Measurements from ENCODE around the gene RNU5D-1. TPM values are rescaled to one million over a fixed set of nuclear protein-coding genes. Genes with fewer than 3 reads are reported as not detected.

RNU5D-1 gene
- total and polyA plus RNA-seq, 2 of the 13 experiments (the other 11 are each of a cell fraction or from before 2014, with no cell fraction given): 165 TPM; not detected in 1

GRCh38 chr1:44717156-44717555 is 13.8 kb downstream of the RNU5D-1 start:
- H3K4me1 ChIP-seq (ENCODE audit: insufficient read depth, low read length): peaks cover 54% of the 10 kb centered on the region
- H3K4me2 ChIP-seq (ENCODE audit: low read depth, low read length): no peak overlapping the region
- H3K9me3 ChIP-seq (ENCODE audit: low read length): no peaks in the 10 kb centered on the region
- in situ Hi-C loops (cut with HindIII; ENCODE audit: extremely low pct_ligation_motif_present, low pct_unique_long_range_greater_than_20kb) (no loop called here), intact Hi-C loops (cut with micrococcal nuclease; ENCODE audit: unreplicated experiment) (no loop called here)
- H3K27me3 ChIP-seq (ENCODE audit: control insufficient read depth in 1 of 2, insufficient read depth in 2 of 2, low read length in 2 of 2): 0 out of 5 replicates have a peak, but pooled peaks cover 0 to 12% of the 10 kb centered on the region in 2 experiments
- H3K9ac ChIP-seq (ENCODE audit: insufficient read depth, low read depth, low read length): no peak overlapping the region
- H3K36me3 ChIP-seq (replicated peaks in 1 of 2; ENCODE audit: control insufficient read depth in 1 of 2, insufficient read depth in 2 of 2, low read length in 2 of 2): no peaks in the 10 kb centered on the region
- no peak for DNase-seq (ENCODE audit: low spot score)
- ATAC-seq: no peak
- no peak overlapping the region for H3K27ac ChIP-seq (ENCODE audit: extremely low read length, insufficient read depth, low read length)
- FAIRE-seq: no peak
- TF ChIP-seq PRDM4 (CRISPR knock-in tag; IDR thresholded peaks at IDR 0.05; ENCODE audit: borderline replicate concordance) (no peak), SMAD1 (CRISPR knock-in tag; IDR thresholded peaks at IDR 0.05; ENCODE audit: borderline replicate concordance, low read depth) (no peak), ZNF343 (CRISPR knock-in tag; IDR thresholded peaks at IDR 0.05) (no peak), PBX2 (CRISPR knock-in tag; IDR thresholded peaks at IDR 0.05) (no peak), ZNF44 (CRISPR knock-in tag; IDR thresholded peaks at IDR 0.05) (no peak), PCBP2 (optimal IDR thresholded peaks at IDR 0.05; ENCODE audit: low read depth, low read length, poor library complexity, severe bottlenecking) (no peak), ZNF441 (CRISPR knock-in tag; IDR thresholded peaks at IDR 0.05; ENCODE audit: borderline replicate concordance) (no peak), DPF2 (CRISPR knock-in tag; IDR thresholded peaks at IDR 0.05; ENCODE audit: borderline replicate concordance, low read depth) (no peak), GLMP (CRISPR knock-in tag; IDR thresholded peaks at IDR 0.05; ENCODE audit: borderline replicate concordance) (no peak), MTA3 (CRISPR knock-in tag; IDR thresholded peaks at IDR 0.05) (no peak), IRX3 (CRISPR knock-in tag; IDR thresholded peaks at IDR 0.05; ENCODE audit: borderline replicate concordance, low read depth) (no peak), ZSCAN30 (CRISPR knock-in tag; IDR thresholded peaks at IDR 0.05) (no peak), PRDM10 (CRISPR knock-in tag; IDR thresholded peaks at IDR 0.05; ENCODE audit: low read depth) (no peak), PHB2 (IDR thresholded peaks at IDR 0.05; ENCODE audit: partially characterized antibody) (no peak), ZNF484 (CRISPR knock-in tag; IDR thresholded peaks at IDR 0.05; ENCODE audit: borderline replicate concordance, low read depth) (no peak), TOPORS (CRISPR knock-in tag; IDR thresholded peaks at IDR 0.05) (no peak)
- H2AFZ ChIP-seq (ENCODE audit: low read length): no peak overlapping the region
- ChIA-PET CTCF (ENCODE audit: low intra/inter-chr PET ratio, low total read pairs) (interaction anchor here (1.2 kb wide), 1 partner anchor 12 kb away, joined by 3 read pairs; no protein-coding TSS in a partner anchor), POLR2A (interaction anchor here (1.2 to 1.3 kb wide), 2 partner anchors 8 to 623 kb away, joined by 3 read pairs; partner anchors contain the start of genes MUTYH and TOE1)
- H3K4me3 ChIP-seq (replicated peaks in 1 of 3; ENCODE audit: insufficient read depth in 1 of 3, low read depth in 2 of 3, low read length in 3 of 3): no peak overlapping the region
- WGBS (ENCODE audit: low lambda C conversion rate): 70% methylated on average over 4 of the region's 4 CpGs
- no peaks in the 10 kb centered on the region for H4K20me1 ChIP-seq (ENCODE audit: insufficient read depth, low read length)
- no peaks in the 10 kb centered on the region for H3K79me2 ChIP-seq (ENCODE audit: insufficient read depth, low read length)
- no TSS peak for BruUV-seq (replicated peaks)

Data from HepG2 (cell line).